Measurements from ENCODE around the gene NRXN2.

The NRXN2 gene

GRCh38 chr11:64754124-64754918 is 31.3 kb upstream of the NRXN2 start:
- H3K4me3 ChIP-seq: no peak overlapping the region
- H3K27me3 ChIP-seq (ENCODE audit: low read depth): no peaks in the 10 kb centered on the region
- DNase-seq (ENCODE audit: low spot score in 2 of 2): no peak
- H3K4me1 ChIP-seq: no peaks in the 10 kb centered on the region
- in situ Hi-C loops (cut with MboI; ENCODE audit: low sequenced_read_pairs): no loop called here
- no peaks in the 10 kb centered on the region for H3K9me3 ChIP-seq
- no peaks in the 10 kb centered on the region for H3K36me3 ChIP-seq (replicated peaks)

- in situ Hi-C loops (cut with MboI; ENCODE audit: low sequenced_read_pairs): no loop called here
- H3K27me3 ChIP-seq (ENCODE audit: low read depth): no peaks in the 10 kb centered on the region
Observed at GRCh38 chr11:64753380-64754123, 30.6 kb upstream of the NRXN2 start.

GRCh38 chr11:64753019-64753379 is 30.0 kb upstream of the NRXN2 start:
- in situ Hi-C loops (cut with MboI; ENCODE audit: low sequenced_read_pairs): no loop called here
- no peaks in the 10 kb centered on the region for H3K27me3 ChIP-seq (ENCODE audit: low read depth)
- no peaks in the 10 kb centered on the region for H3K9me3 ChIP-seq
- H3K4me3 ChIP-seq: no peak overlapping the region
- no peak for DNase-seq (ENCODE audit: low spot score in 2 of 2)
- H3K4me1 ChIP-seq: no peaks in the 10 kb centered on the region
- no peaks in the 10 kb centered on the region for H3K36me3 ChIP-seq (replicated peaks)

More at GRCh38 chr11:64753380-64754123, 30.6 kb upstream of the NRXN2 start:
- Histone ChIP-seq H3K4me1 (no peaks in the 10 kb centered on the region), H3K36me3 (replicated peaks) (no peaks in the 10 kb centered on the region), H3K9me3 (no peaks in the 10 kb centered on the region), H3K4me3 (no peak overlapping the region)
- peak in 1 of 2 experiments; percentile 38 for DNase-seq (ENCODE audit: low spot score in 2 of 2)

DNA sequence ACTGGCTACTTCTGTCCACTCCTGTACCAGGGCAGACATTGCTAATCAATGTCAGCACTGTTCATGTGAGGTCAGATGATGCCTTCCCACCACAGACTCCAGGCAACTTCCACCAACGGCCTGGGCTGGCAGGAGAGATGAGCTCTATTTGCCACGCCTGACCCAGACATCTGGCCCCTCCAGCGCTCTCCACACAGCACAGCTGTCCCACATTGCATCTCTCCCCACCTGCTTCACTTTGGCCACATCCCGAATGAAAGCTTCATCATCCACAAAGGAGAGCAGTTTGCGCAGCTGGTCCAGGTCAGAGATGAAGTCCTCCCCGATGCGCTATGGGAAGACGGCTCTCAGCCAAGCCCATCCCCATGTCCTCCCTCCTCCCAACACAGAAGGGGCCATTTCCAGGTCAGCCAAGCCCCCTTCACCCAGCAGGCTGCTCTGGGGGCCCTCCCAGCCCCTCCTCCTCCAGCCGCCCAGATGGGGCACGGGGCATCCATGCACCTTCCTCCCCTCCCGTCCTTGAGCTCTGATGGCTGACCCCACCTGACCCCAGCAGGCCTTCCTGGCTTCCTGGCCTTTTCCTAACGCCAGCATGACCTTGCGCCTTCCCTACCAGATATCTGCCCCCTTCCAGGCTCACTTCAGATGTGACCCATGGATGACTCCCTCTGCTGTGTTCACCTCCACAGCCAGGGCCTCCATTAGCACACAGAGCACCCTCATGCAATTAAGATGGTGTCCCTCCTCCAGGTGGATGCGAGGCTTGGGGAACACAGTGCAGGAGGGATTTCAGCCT is 29.4 kb upstream of the NRXN2 start:
- Histone ChIP-seq H3K4me1 (no peaks in the 10 kb centered on the region), H3K4me3 (no peak overlapping the region), H3K9me3 (no peaks in the 10 kb centered on the region), H3K27me3 (ENCODE audit: low read depth) (no peaks in the 10 kb centered on the region), H3K36me3 (replicated peaks) (no peaks in the 10 kb centered on the region)
- no peak for DNase-seq (ENCODE audit: low spot score in 2 of 2)
- in situ Hi-C loops (cut with MboI; ENCODE audit: low sequenced_read_pairs): no loop called here

DNA sequence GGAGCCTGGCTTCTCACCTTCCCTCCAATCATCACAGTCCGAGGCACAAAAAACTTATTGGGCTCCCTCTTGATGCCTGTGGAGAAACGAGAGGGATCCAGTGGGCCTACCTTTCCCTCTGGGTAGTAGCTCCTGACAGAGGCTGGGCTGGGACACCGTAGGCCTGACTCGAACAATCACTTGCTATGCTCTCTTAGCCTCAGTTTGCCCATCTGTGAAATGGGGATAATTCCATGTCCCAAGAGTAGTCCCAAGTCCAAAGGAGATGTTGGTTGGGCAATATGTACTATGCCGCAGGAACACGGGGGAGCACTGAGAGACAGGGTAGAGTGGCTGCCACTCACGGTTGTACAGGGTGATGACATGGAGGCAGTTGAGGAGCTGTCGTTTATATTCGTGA is 28.6 kb upstream of the NRXN2 start:
- Histone ChIP-seq H3K36me3 (replicated peaks) (no peaks in the 10 kb centered on the region), H3K4me3 (no peak overlapping the region), H3K9me3 (no peaks in the 10 kb centered on the region), H3K4me1 (no peaks in the 10 kb centered on the region), H3K27me3 (ENCODE audit: low read depth) (no peaks in the 10 kb centered on the region)
- no peak for DNase-seq (ENCODE audit: low spot score in 2 of 2)
- in situ Hi-C loops (cut with MboI; ENCODE audit: low sequenced_read_pairs): no loop called here

DNA sequence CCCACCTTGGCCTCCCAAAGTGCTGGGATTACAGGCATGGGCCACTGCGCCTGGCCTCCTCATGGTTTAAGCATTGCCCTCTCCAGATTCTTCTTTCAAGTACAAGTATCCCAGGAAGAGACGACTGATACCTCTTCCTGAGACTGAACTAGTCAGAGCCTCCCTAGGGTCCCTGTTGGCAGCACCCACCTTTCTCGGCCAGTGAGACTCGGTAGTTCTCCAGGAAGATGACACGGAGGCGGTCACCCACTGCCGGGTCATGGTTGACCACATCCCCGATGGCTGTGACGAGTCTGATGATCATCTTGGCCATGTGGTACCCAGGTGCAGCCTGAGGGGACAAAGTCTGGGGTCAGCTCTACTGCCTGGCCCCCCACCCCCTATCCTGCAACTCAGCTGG is 28.1 kb upstream of the NRXN2 start:
- Histone ChIP-seq H3K4me1 (no peaks in the 10 kb centered on the region), H3K36me3 (replicated peaks) (no peaks in the 10 kb centered on the region), H3K4me3 (no peak overlapping the region), H3K27me3 (ENCODE audit: low read depth) (no peaks in the 10 kb centered on the region), H3K9me3 (no peaks in the 10 kb centered on the region)
- no peak for DNase-seq (ENCODE audit: low spot score in 2 of 2)
- in situ Hi-C loops (cut with MboI; ENCODE audit: low sequenced_read_pairs): no loop called here

DNA sequence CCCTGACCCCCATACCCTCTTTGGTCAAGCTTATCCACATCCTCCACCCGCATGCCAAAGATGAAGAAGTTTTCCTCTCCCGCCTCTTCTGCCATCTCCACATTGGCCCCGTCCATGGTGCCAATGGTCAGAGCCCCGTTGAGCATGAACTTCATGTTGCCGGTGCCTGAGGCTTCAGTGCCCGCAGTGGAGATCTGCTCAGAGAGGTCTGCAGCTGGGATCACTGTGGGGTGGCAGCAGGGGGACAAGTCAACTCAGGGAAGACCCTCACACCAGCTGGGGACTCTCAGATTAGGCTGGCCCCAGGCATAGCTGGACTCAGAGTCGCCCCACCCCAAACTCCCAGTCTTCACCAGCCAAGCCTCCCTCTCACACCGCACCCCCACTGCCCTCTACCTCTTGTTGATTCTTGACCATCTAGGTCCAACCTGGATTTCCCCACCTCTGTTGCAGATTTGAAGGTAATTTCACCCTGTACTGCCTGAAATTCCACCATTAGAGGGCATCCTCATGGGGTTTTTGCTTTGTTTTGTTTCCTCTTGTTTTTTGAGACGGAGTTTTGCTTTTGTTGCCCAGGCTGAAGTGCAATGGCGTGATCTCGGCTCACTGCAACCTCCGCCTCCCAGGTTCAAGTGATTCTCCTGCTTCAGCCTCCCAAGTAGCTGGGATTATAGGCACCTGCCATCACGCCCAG is 27.5 kb upstream of the NRXN2 start:
- in situ Hi-C loops (cut with MboI; ENCODE audit: low sequenced_read_pairs): no loop called here
- no peaks in the 10 kb centered on the region for H3K4me1 ChIP-seq
- no peaks in the 10 kb centered on the region for H3K27me3 ChIP-seq (ENCODE audit: low read depth)
- no peak for DNase-seq (ENCODE audit: low spot score in 2 of 2)
- H3K9me3 ChIP-seq: no peaks in the 10 kb centered on the region
- no peaks in the 10 kb centered on the region for H3K36me3 ChIP-seq (replicated peaks)
- no peak overlapping the region for H3K4me3 ChIP-seq

- in situ Hi-C loops (cut with MboI; ENCODE audit: low sequenced_read_pairs): no loop called here
- no peak overlapping the region for H3K4me3 ChIP-seq
- peaks cover 12% of the 10 kb centered on the region; the same call in 1 of the 2 replicates for H3K4me1 ChIP-seq
- no peak for DNase-seq (ENCODE audit: low spot score in 2 of 2)
- no peaks in the 10 kb centered on the region for H3K36me3 ChIP-seq (replicated peaks)
- peaks cover 4% of the 10 kb centered on the region; the same call in 1 of the 2 replicates for H3K27me3 ChIP-seq (ENCODE audit: low read depth)
- H3K9me3 ChIP-seq: no peaks in the 10 kb centered on the region
Observed at GRCh38 chr11:64747961-64748665, 25.1 kb upstream of the NRXN2 start.

DNA sequence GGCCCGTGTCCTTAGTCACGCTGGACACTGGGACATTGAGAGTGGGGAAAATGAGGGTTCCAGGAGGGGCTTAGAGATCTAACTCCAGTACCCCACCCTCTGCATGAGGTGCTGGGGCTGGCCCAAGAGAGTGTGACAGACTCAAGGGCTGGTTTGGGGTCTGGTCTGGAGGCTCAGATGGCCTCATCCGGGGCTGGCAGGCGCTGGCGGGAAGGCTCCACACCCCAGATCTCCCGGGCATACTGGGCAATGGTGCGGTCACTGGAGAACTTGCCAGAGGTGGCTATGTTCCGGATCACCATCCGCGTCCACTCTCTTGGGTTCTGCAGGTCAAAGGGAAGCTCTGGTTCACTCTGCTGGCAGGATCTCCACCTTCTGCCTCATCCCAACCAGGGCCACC is 23.5 kb upstream of the NRXN2 start:
- in situ Hi-C loops (cut with MboI; ENCODE audit: low sequenced_read_pairs): no loop called here
- Histone ChIP-seq H3K4me3 (no peak overlapping the region), H3K27me3 (ENCODE audit: low read depth) (peaks cover 4% of the 10 kb centered on the region; the same call in 1 of the 2 replicates), H3K36me3 (replicated peaks) (no peaks in the 10 kb centered on the region), H3K4me1 (peaks cover 14% of the 10 kb centered on the region; the same call in 1 of the 2 replicates), H3K9me3 (no peaks in the 10 kb centered on the region)
- no peak for DNase-seq (ENCODE audit: low spot score in 2 of 2)

- H3K9me3 ChIP-seq: no peaks in the 10 kb centered on the region
- in situ Hi-C loops (cut with MboI; ENCODE audit: low sequenced_read_pairs): no loop called here
- peak overlapping the region; percentile 32 for H3K4me3 ChIP-seq
- H3K4me1 ChIP-seq: peaks cover 14% of the 10 kb centered on the region; the same call in 1 of the 2 replicates
- peaks cover 4% of the 10 kb centered on the region; the same call in 1 of the 2 replicates for H3K27me3 ChIP-seq (ENCODE audit: low read depth)
- no peaks in the 10 kb centered on the region for H3K36me3 ChIP-seq (replicated peaks)
- peak in 1 of 2 experiments; percentile 82 for DNase-seq (ENCODE audit: low spot score in 2 of 2)
Observed at GRCh38 chr11:64745521-64746328, 22.7 kb upstream of the NRXN2 start.

GRCh38 chr11:64745189-64745520 is 22.2 kb upstream of the NRXN2 start:
- DNase-seq (ENCODE audit: low spot score in 2 of 2): peak in 1 of 2 experiments; percentile 65
- in situ Hi-C loops (cut with MboI; ENCODE audit: low sequenced_read_pairs): no loop called here
- no peaks in the 10 kb centered on the region for H3K9me3 ChIP-seq
- no peaks in the 10 kb centered on the region for H3K36me3 ChIP-seq (replicated peaks)
- H3K4me1 ChIP-seq: peaks cover 14% of the 10 kb centered on the region; the same call in 1 of the 2 replicates
- peak overlapping the region; percentile 32 for H3K4me3 ChIP-seq
- peaks cover 4% of the 10 kb centered on the region; the same call in 1 of the 2 replicates for H3K27me3 ChIP-seq (ENCODE audit: low read depth)

- peaks cover 4% of the 10 kb centered on the region; the same call in 1 of the 2 replicates for H3K27me3 ChIP-seq (ENCODE audit: low read depth)
- peak overlapping the region; percentile 36 for H3K4me3 ChIP-seq
- H3K9me3 ChIP-seq: no peaks in the 10 kb centered on the region
- H3K36me3 ChIP-seq (replicated peaks): no peaks in the 10 kb centered on the region
- in situ Hi-C loops (cut with MboI; ENCODE audit: low sequenced_read_pairs): no loop called here
- DNase-seq (ENCODE audit: low spot score in 2 of 2): peak in 1 of 2 experiments; percentile 48
- peaks cover 14% of the 10 kb centered on the region; the same call in 1 of the 2 replicates for H3K4me1 ChIP-seq
Observed at GRCh38 chr11:64744544-64745188, 21.7 kb upstream of the NRXN2 start.

All from HAP-1 (cell line).